Stomach (tissue), 9 donors: ENCODE results near the gene KLC4. TPM values are rescaled to one million over a fixed set of nuclear protein-coding genes. Genes with fewer than 3 reads are reported as not detected.
A peak's percentile ranks its signal among the peaks of the same experiment; 100 is the strongest.

Experiments used
- DNase-seq, 2 donors: peaks; one replicate each; pipeline versions ENCODE4 v3.0.0 to v3.0.0-alpha.2; 2013 to 2019
- H3K27ac ChIP-seq, 5 donors: fragments of 200-600 bp in 4 of 5; sonication (generic) in 4 of 5; one replicate each; pipeline ENCODE4 v1.5.1; 2013 to 2019; ENCODE audit warnings: mild to moderate bottlenecking in 1 of 5, moderate library complexity in 1 of 5
- H3K27me3 ChIP-seq, 3 donors: fragments of 200-600 bp; sonication (generic); one replicate each; pipeline ENCODE4 v1.5.1; 2017 to 2019; ENCODE audit warnings: mixed run types in 1 of 3
- H3K36me3 ChIP-seq, 4 donors: fragments of 200-600 bp; sonication (generic); 1 replicate in 3 of 4; 2 replicates in 1 of 4; pipeline ENCODE4 v1.5.1; 2016 to 2019
- H3K4me1 ChIP-seq, 4 donors: fragments of 200-600 bp; sonication (generic); one replicate each; pipeline ENCODE4 v1.5.1; 2016 to 2019
- H3K4me3 ChIP-seq, 4 donors: fragments of 200-600 bp; sonication (generic) in 3 of 4; one replicate each; pipeline ENCODE4 v1.5.1; 2016 to 2019; ENCODE audit warnings: mild to moderate bottlenecking in 1 of 4
- H3K9me3 ChIP-seq, 4 donors: fragments of 200-600 bp; sonication (generic); one replicate each; pipeline ENCODE4 v1.5.1; 2016 to 2019
- CTCF ChIP-seq, 7 experiments: fragments of 450-650 bp in 4 of 7; fragments of 200-600 bp in 3 of 7; sonication (generic) in 3 of 7; IDR thresholded peaks; one replicate each; pipeline ENCODE4 v1.5.1; 2016 to 2019; ENCODE audit warnings: antibody characterized with exemption in 7 of 7, control low read depth in 2 of 7, mild to moderate bottlenecking in 1 of 7
- EP300 ChIP-seq: sonication (generic); formaldehyde crosslinking; IDR thresholded peaks from one replicate; pipeline ENCODE4 v1.6.1; 2017; ENCODE audit warnings: antibody characterized with exemption
- POLR2A ChIP-seq, 4 donors: fragments of 450-650 bp; IDR thresholded peaks; one replicate each; pipeline ENCODE4 v1.6.1; 2016; ENCODE audit warnings: antibody characterized with exemption in 4 of 4, control low read depth in 2 of 4, mild to moderate bottlenecking in 1 of 4, moderate library complexity in 1 of 4
- POLR2AphosphoS5 ChIP-seq, 3 donors: sonication (generic); formaldehyde crosslinking; IDR thresholded peaks; one replicate each; pipeline ENCODE4 v1.6.1; 2016; ENCODE audit warnings: antibody characterized with exemption in 3 of 3
- WGBS, 5 donors: extraction: QIAGEN DNeasy Blood & Tissue Kit in 3 of 5; methylation state at CpG; one replicate each; pipeline versions ENCODE4 v1.1.5 to v1.1.7; 2013 to 2018; 5-methylcytosine and 5-hydroxymethylcytosine counted together
- intact Hi-C: fragments of 100-400 bp; cut with DNase I; formaldehyde crosslinking; loops from one replicate; pipeline ENCODE4 v1.15.1; 2023; ENCODE audit warnings: low total_unique reads
- polyA plus RNA-seq, 3 donors: library from polyadenylated mRNA; stranded (reverse); fragments of 200-250 nt; gene quantifications; one replicate each; pipeline ENCODE4 v1.2.3, GENCODE V29; 2013
- total RNA-seq, 5 donors: library from RNA; depleted of rRNA; stranded (reverse); fragments of >200 nt; gene quantifications; one replicate each; pipeline versions ENCODE4 v1.1.0 to v1.2.3, GENCODE V29; 2014 to 2016
- donor health status: healthy with polysubstance abuse.
- donor health status: Bipolar disorder and iron deficiency.
- donor health status: healthy.

Gene KLC4
- total and polyA plus RNA-seq, 8 donors: 23.5 to 410 (median 48.3) TPM

- WGBS, 5 donors: 2 to 4% (median 2%) methylated on average over 23 to 25 of the region's 25 CpGs
- intact Hi-C loops: no loop called here
- TF ChIP-seq CTCF (IDR thresholded peaks at IDR 0.05) (no peak), EP300 (no peak), POLR2AphosphoS5 (IDR thresholded peaks at IDR 0.05) (no peak), POLR2A (IDR thresholded peaks at IDR 0.05) (no peak)
- H3K27me3 ChIP-seq: no peaks in the 10 kb centered on the region
- H3K9me3 ChIP-seq: no peaks in the 10 kb centered on the region
- no peak for DNase-seq
- peaks cover 36 to 60% (median 52%) of the 10 kb centered on the region in 4 donors for H3K4me1 ChIP-seq
- H3K36me3 ChIP-seq: peaks cover 32 to 61% (median 55%) of the 10 kb centered on the region in 4 donors
- peak overlapping the region; percentile 76 to 97 (median 86) for H3K4me3 ChIP-seq
- H3K27ac ChIP-seq: peak overlapping the region; percentile 47 to 87 (median 84)
Measured at GRCh38 chr6:43013097-43013842, 46.2 kb upstream of the KLC4 start.

GRCh38 chr6:43013843-43014433, 45.5 kb upstream of the KLC4 start, which contains the start of the genes KLHDC3 and MEA1:
TSS of gene KLHDC3 (plus strand) at chr6:43014249. CDS start at chr6:43017193, 2,944 bp downstream.
TSS of gene MEA1 (minus strand) at chr6:43013946. CDS start at chr6:43013813, 133 bp downstream.
- H3K9me3 ChIP-seq: no peaks in the 10 kb centered on the region
- peaks cover 32 to 61% (median 55%) of the 10 kb centered on the region in 4 donors for H3K36me3 ChIP-seq
- TF ChIP-seq POLR2AphosphoS5 (IDR thresholded peaks at IDR 0.05) (peak; percentile 75 to 96 (median 84)), CTCF (IDR thresholded peaks at IDR 0.05) (no peak)
- H3K4me3 ChIP-seq: peak within 1 kb of the TSS; percentile 76 to 97 (median 86)
- peaks cover 36 to 61% (median 52%) of the 10 kb centered on the region in 4 donors for H3K4me1 ChIP-seq
- 0 to 1% (median 0%) methylated on average over 25 to 51 of the region's 51 CpGs for WGBS, 5 donors
- H3K27me3 ChIP-seq: no peaks in the 10 kb centered on the region
- intact Hi-C loops: no loop called here
- H3K27ac ChIP-seq: peak within 1 kb of the TSS; percentile 68 to 87 (median 84)
- DNase-seq: peak; percentile 99 to 100

GRCh38 chr6:43014434-43014909, 45.0 kb upstream of the KLC4 start:
- peaks cover 36 to 60% (median 55%) of the 10 kb centered on the region in 4 donors for H3K36me3 ChIP-seq

GRCh38 chr6:43016176-43016942, 43.1 kb upstream of the KLC4 start:
- no peak for TF ChIP-seq POLR2A (IDR thresholded peaks at IDR 0.05)
- no peak for TF ChIP-seq EP300
- TF ChIP-seq CTCF (IDR thresholded peaks at IDR 0.05): no peak
- no peak for TF ChIP-seq POLR2AphosphoS5 (IDR thresholded peaks at IDR 0.05)
- H3K36me3 ChIP-seq: peaks cover 28 to 54% (median 47%) of the 10 kb centered on the region in 4 donors
- intact Hi-C loops: no loop called here
- no peaks in the 10 kb centered on the region for H3K27me3 ChIP-seq
- WGBS, 5 donors: 64 to 75% (median 74%) methylated on average over 7 of the region's 7 CpGs
- H3K27ac ChIP-seq: peak overlapping the region in 4 of 5 donors; percentile 16 to 65 (median 51)
- no peaks in the 10 kb centered on the region for H3K9me3 ChIP-seq
- DNase-seq: no peak
- peaks cover 44 to 73% (median 61%) of the 10 kb centered on the region in 4 donors for H3K4me1 ChIP-seq
- peak overlapping the region in 3 of 4 donors; percentile 3 to 97 (median 8) for H3K4me3 ChIP-seq

More at GRCh38 chr6:43014434-43014909, 45.0 kb upstream of the KLC4 start:
- Histone ChIP-seq H3K27me3 (no peaks in the 10 kb centered on the region), H3K27ac (peak overlapping the region; percentile 68 to 87 (median 81)), H3K4me1 (peaks cover 36 to 61% (median 52%) of the 10 kb centered on the region in 4 donors), H3K4me3 (peak overlapping the region; percentile 76 to 97 (median 86)), H3K9me3 (no peaks in the 10 kb centered on the region)
- intact Hi-C loops: no loop called here
- 0 to 1% (median 0%) methylated on average over 7 of the region's 7 CpGs for WGBS, 5 donors
- peak in 1 of 2 donors; percentile 56 for DNase-seq
- TF ChIP-seq POLR2AphosphoS5 (IDR thresholded peaks at IDR 0.05): no peak
- TF ChIP-seq POLR2A (IDR thresholded peaks at IDR 0.05): no peak
